ENCODE data around the gene TRPM2.
"Not testable (repeated sequence)": the region's sequence is repeated elsewhere in the genome, so short reads cannot be mapped to it uniquely, and the experiment has no call there.

TRPM2 gene

GRCh38 chr21:44377201-44377921 is 23.9 kb downstream of the TRPM2 start:
- no peak for DNase-seq

- no peak for DNase-seq
Observed at GRCh38 chr21:44377922-44378645, 24.7 kb downstream of the TRPM2 start.

- DNase-seq = no peak
Observed at GRCh38 chr21:44378646-44379514, 25.5 kb downstream of the TRPM2 start.

GRCh38 chr21:44379515-44379848 is 26.1 kb downstream of the TRPM2 start:
- no peak for DNase-seq

GRCh38 chr21:44379991-44380865 is 26.8 kb downstream of the TRPM2 start:
- DNase-seq = no peak

- no peak for DNase-seq
Observed at GRCh38 chr21:44380876-44381275, 27.5 kb downstream of the TRPM2 start.

- DNase-seq = no peak
Observed at GRCh38 chr21:44381874-44382273, 28.5 kb downstream of the TRPM2 start.

GRCh38 chr21:44382536-44382935 is 29.1 kb downstream of the TRPM2 start:
- DNase-seq = no peak

GRCh38 chr21:44383216-44383615 is 29.8 kb downstream of the TRPM2 start:
- no peak for DNase-seq

GRCh38 chr21:44384968-44385367 is 31.5 kb downstream of the TRPM2 start:
- no peak for DNase-seq

- no peak for DNase-seq
Observed at GRCh38 chr21:44389335-44389734, 35.9 kb downstream of the TRPM2 start.

GRCh38 chr21:44390886-44391285 is 37.5 kb downstream of the TRPM2 start:
- DNase-seq = no peak

- peak; percentile 69 for DNase-seq
Observed at GRCh38 chr21:44391345-44392091, 38.1 kb downstream of the TRPM2 start.

- no peak for DNase-seq
Observed at GRCh38 chr21:44392185-44392584, 38.8 kb downstream of the TRPM2 start.

GRCh38 chr21:44392916-44393315 is 39.5 kb downstream of the TRPM2 start:
- DNase-seq = no peak

- no peak for DNase-seq
Observed at GRCh38 chr21:44394733-44395132, 41.3 kb downstream of the TRPM2 start.

GRCh38 chr21:44395260-44395659 is 41.8 kb downstream of the TRPM2 start:
- DNase-seq = no peak

- DNase-seq = not testable (repeated sequence)
Observed at GRCh38 chr21:44396803-44397202, 43.4 kb downstream of the TRPM2 start.

- DNase-seq = no peak
Observed at GRCh38 chr21:44397431-44398031, 44.1 kb downstream of the TRPM2 start.

- DNase-seq = no peak
Observed at GRCh38 chr21:44398499-44398898, 45.1 kb downstream of the TRPM2 start.

Measured in inflammatory macrophage treated with lipopolysaccharide for 4 hours (primary cell).